Measurements from ENCODE around the gene MCCD1. TPM values are rescaled to one million over a fixed set of nuclear protein-coding genes. Genes with fewer than 3 reads are reported as not detected.

Gene MCCD1
- total and polyA plus RNA-seq, 2 experiments from 2014 or later, result not detected

GRCh38 chr6:31543639-31544038 is 14.9 kb downstream of the MCCD1 start:
- no peaks in the 10 kb centered on the region for H3K27me3 ChIP-seq
- no peak overlapping the region for H3K27ac ChIP-seq
- H3K4me3 ChIP-seq, result no peak overlapping the region
- no peaks in the 10 kb centered on the region for H3K9me3 ChIP-seq (ENCODE audit: low read depth)
- no peak for DNase-seq (ENCODE audit: low read depth in 1 of 2, low spot score in 1 of 2)
- no peak for TF ChIP-seq CTCF (IDR thresholded peaks at IDR 0.05; ENCODE audit: low read depth, low read length)
- H3K4me1 ChIP-seq (ENCODE audit: low read depth), result peaks cover 25% of the 10 kb centered on the region
- peaks cover 17% of the 10 kb centered on the region for H3K36me3 ChIP-seq

GRCh38 chr6:31544676-31545075 is 15.9 kb downstream of the MCCD1 start:
- no peaks in the 10 kb centered on the region for H3K27me3 ChIP-seq
- H3K27ac ChIP-seq, result no peak overlapping the region
- H3K4me1 ChIP-seq (ENCODE audit: low read depth), result peaks cover 20% of the 10 kb centered on the region
- no peak for DNase-seq (ENCODE audit: low read depth in 1 of 2, low spot score in 1 of 2)
- H3K36me3 ChIP-seq, result peaks cover 18% of the 10 kb centered on the region
- TF ChIP-seq CTCF (IDR thresholded peaks at IDR 0.05; ENCODE audit: low read depth, low read length), result no peak
- no peak overlapping the region for H3K4me3 ChIP-seq
- H3K9me3 ChIP-seq (ENCODE audit: low read depth), result no peaks in the 10 kb centered on the region

- Histone ChIP-seq H3K4me1 (ENCODE audit: low read depth) (peaks cover 14% of the 10 kb centered on the region), H3K9me3 (ENCODE audit: low read depth) (no peaks in the 10 kb centered on the region), H3K27ac (no peak overlapping the region), H3K27me3 (no peaks in the 10 kb centered on the region), H3K4me3 (no peak overlapping the region), H3K36me3 (peaks cover 14% of the 10 kb centered on the region)
- TF ChIP-seq CTCF (IDR thresholded peaks at IDR 0.05; ENCODE audit: low read depth, low read length), result no peak
- DNase-seq (ENCODE audit: low read depth in 1 of 2, low spot score in 1 of 2), result no peak
These were observed 16.5 kb downstream of the MCCD1 start for GRCh38 chr6:31545291-31545690.

- peak; percentile 100 for TF ChIP-seq CTCF (IDR thresholded peaks at IDR 0.05; ENCODE audit: low read depth, low read length)
These were observed 17.7 kb downstream of the MCCD1 start, which contains the start of gene ATP6V1G2 for GRCh38 chr6:31546339-31546957. Gene ATP6V1G2, minus strand, starts transcription at chr6:31546608. Its CDS starts 49 bp downstream, at chr6:31546559.

GRCh38 chr6:31546958-31547726 is 18.4 kb downstream of the MCCD1 start, which contains the start of gene NFKBIL1:
Gene NFKBIL1, plus strand, starts transcription at chr6:31547608. Its CDS starts 87 bp downstream, at chr6:31547695.
- H3K27me3 ChIP-seq, result no peaks in the 10 kb centered on the region
- H3K4me1 ChIP-seq (ENCODE audit: low read depth), result peaks cover 10% of the 10 kb centered on the region
- no peaks in the 10 kb centered on the region for H3K9me3 ChIP-seq (ENCODE audit: low read depth)
- no peak for TF ChIP-seq CTCF (IDR thresholded peaks at IDR 0.05; ENCODE audit: low read depth, low read length)
- H3K27ac ChIP-seq, result peak within 1 kb of the TSS; percentile 54
- peak; percentile 94 to 99 for DNase-seq (ENCODE audit: low read depth in 1 of 2, low spot score in 1 of 2)
- H3K4me3 ChIP-seq, result peak within 1 kb of the TSS; percentile 56
- H3K36me3 ChIP-seq, result peaks cover 12% of the 10 kb centered on the region

More at GRCh38 chr6:31546339-31546957, 17.7 kb downstream of the MCCD1 start, which contains the start of gene ATP6V1G2:
- peaks cover 12% of the 10 kb centered on the region for H3K36me3 ChIP-seq
- no peaks in the 10 kb centered on the region for H3K9me3 ChIP-seq (ENCODE audit: low read depth)
- no peaks in the 10 kb centered on the region for H3K27me3 ChIP-seq
- H3K4me3 ChIP-seq, result peak within 1 kb of the TSS; percentile 56
- DNase-seq (ENCODE audit: low read depth in 1 of 2, low spot score in 1 of 2), result peak; percentile 93
- H3K4me1 ChIP-seq (ENCODE audit: low read depth), result peaks cover 10% of the 10 kb centered on the region
- H3K27ac ChIP-seq, result peak within 1 kb of the TSS; percentile 54
